PC-9 (cell line): Measurements from ENCODE around the gene C2orf68.

Experiments
- CTCF ChIP-seq: fragments of 200-600 bp; sonication (generic); conservative IDR thresholded peaks from 2 replicates; pipeline ENCODE4 v1.6.1; 2017; ENCODE audit warnings: mixed run types, antibody characterized with exemption, mild to moderate bottlenecking, moderate library complexity
- EZH2 ChIP-seq: fragments of 200-600 bp; sonication (generic); IDR thresholded peaks from 2 replicates; pipeline ENCODE4 v1.8.0; 2017; ENCODE audit warnings: antibody characterized with exemption, low read depth

GRCh38 chr2:85601771-85602475 lies 9.9 kb downstream of the C2orf68 start:
- TF ChIP-seq CTCF (no peak), EZH2 (no peak)
